Liver (tissue), 3 donors: ENCODE measurements around the gene WASL.

ENCODE experiments used
- CTCF ChIP-seq: fragments of 150-350 bp; IDR thresholded peaks from 2 replicates; pipeline ENCODE4 v1.5.1; 2017; ENCODE audit warnings: improper control_type of control experiment, low read depth, low read length; ENCODE audit not compliant: missing input control
- GABPA ChIP-seq, 2 donors: IDR thresholded peaks in 1 of 2; conservative IDR thresholded peaks in 1 of 2; 2 replicates each; pipeline ENCODE4 v1.6.1; 2016; ENCODE audit warnings: antibody characterized with exemption in 2 of 2, mild to moderate bottlenecking in 1 of 2, moderate library complexity in 1 of 2
- JUND ChIP-seq, 2 donors: IDR thresholded peaks; 2 replicates each; pipeline ENCODE4 v1.6.1; 2016; ENCODE audit warnings: antibody characterized with exemption in 2 of 2
- NR2F2 ChIP-seq: IDR thresholded peaks from 2 replicates; pipeline ENCODE4 v1.6.1; 2016; ENCODE audit warnings: antibody characterized with exemption
- TAF1 ChIP-seq: conservative IDR thresholded peaks from 2 replicates; pipeline ENCODE4 v1.6.1; 2016; ENCODE audit warnings: antibody characterized with exemption, mild to moderate bottlenecking
- donor health status: healthy.
- donor health status: healthy.

GRCh38 chr7:123791001-123791400, 42.2 kb upstream of the WASL start:
- TF ChIP-seq CTCF (no peak), TAF1 (no peak), GABPA (IDR thresholded peaks at IDR 0.05 in 1 of 2, conservative IDR thresholded peaks at IDR 0.05 in 1 of 2) (no peak), JUND (IDR thresholded peaks at IDR 0.05) (no peak), NR2F2 (no peak)
